HEK293 (cell line): ENCODE results near the gene C1orf216.

Experiments
- CTCF ChIA-PET: fragments of 350-600 bp; formaldehyde crosslinking; extraction: SDS; loops from one replicate; lab custom pipeline; 2021; ENCODE audit warnings: antibody characterized with exemption; lab: Yijun Ruan, JAX
- POLR2A ChIA-PET: fragments of 300-600 bp; formaldehyde crosslinking; extraction: SDS; loops from one replicate; lab custom pipeline; 2020; ENCODE audit warnings: antibody characterized with exemption, inconsistent platforms; lab: Yijun Ruan, JAX
- H3K27ac ChIP-seq: fragments of 200-500 bp; sonication (Bioruptor generic); 2 replicates; pipeline ENCODE4 v1.5.1; 2014; ENCODE audit warnings: low read depth, low read length, control low read depth, inconsistent platforms; ENCODE audit errors: extremely low read depth
- H3K36me3 ChIP-seq, 2 experiments: fragments of 200-500 bp in 1 of 2; sonication (Bioruptor generic) in 1 of 2; 1 replicate in 1 of 2; 2 replicates in 1 of 2; pipeline ENCODE4 v1.5.1; 2014 to 2017; ENCODE audit warnings: inconsistent platforms in 2 of 2, low read length in 2 of 2; ENCODE audit not compliant: control insufficient read depth in 2 of 2, insufficient read depth in 1 of 2
- H3K4me1 ChIP-seq: fragments of 200-500 bp; sonication (Bioruptor generic); 2 replicates; pipeline ENCODE4 v1.5.1; 2014; ENCODE audit warnings: mild to moderate bottlenecking, low read length, inconsistent platforms; ENCODE audit not compliant: control insufficient read depth, insufficient read depth
- H3K4me3 ChIP-seq: 2 replicates; pipeline ENCODE4 v1.5.1; 2011; ENCODE audit warnings: low read depth, mild to moderate bottlenecking, control low read depth, low read length, moderate library complexity
- H3K9me3 ChIP-seq: fragments of 200-500 bp; sonication (Bioruptor generic); 2 replicates; pipeline ENCODE4 v1.5.1; 2014; ENCODE audit warnings: low read depth, low read length, inconsistent platforms; ENCODE audit not compliant: control insufficient read depth, insufficient read depth
- ELK4 ChIP-seq: IDR thresholded peaks from 2 replicates; pipeline ENCODE4 v1.6.1; 2011; ENCODE audit warnings: mild to moderate bottlenecking, low read depth, low read length, borderline replicate concordance
- KLF1 ChIP-seq: fragments of 450-650 bp; formaldehyde crosslinking; IDR thresholded peaks from 2 replicates; pipeline ENCODE4 v1.5.1; 2016; ENCODE audit warnings: missing biosample characterization, missing genetic modification characterization
- OVOL3 ChIP-seq: fragments of 450-650 bp; formaldehyde crosslinking; IDR thresholded peaks from 2 replicates; pipeline ENCODE4 v1.5.1; 2016; ENCODE audit warnings: missing biosample characterization, missing genetic modification characterization
- WT1 ChIP-seq: fragments of 450-650 bp; formaldehyde crosslinking; IDR thresholded peaks from 2 replicates; pipeline ENCODE4 v1.5.1; 2016; ENCODE audit warnings: missing biosample characterization, missing genetic modification characterization
- ZBTB20 ChIP-seq: fragments of 450-650 bp; formaldehyde crosslinking; IDR thresholded peaks from 2 replicates; pipeline ENCODE4 v1.5.1; 2016; ENCODE audit warnings: missing biosample characterization, missing genetic modification characterization
- ZNF114 ChIP-seq: fragments of 450-650 bp; formaldehyde crosslinking; IDR thresholded peaks from 2 replicates; pipeline ENCODE4 v1.5.0; 2017; ENCODE audit warnings: missing biosample characterization, missing genetic modification characterization
- ZNF140 ChIP-seq: fragments of 450-650 bp; formaldehyde crosslinking; IDR thresholded peaks from 2 replicates; pipeline ENCODE4 v1.5.1; 2016; ENCODE audit warnings: missing biosample characterization, missing genetic modification characterization
- ZNF26 ChIP-seq: fragments of 450-650 bp; formaldehyde crosslinking; IDR thresholded peaks from 2 replicates; pipeline ENCODE4 v1.5.1; 2016; ENCODE audit warnings: missing biosample characterization, missing genetic modification characterization
- ZNF350 ChIP-seq: fragments of 450-650 bp; formaldehyde crosslinking; IDR thresholded peaks from 2 replicates; pipeline ENCODE4 v1.5.0; 2017; ENCODE audit warnings: missing biosample characterization, mild to moderate bottlenecking, missing genetic modification characterization
- ZNF394 ChIP-seq: fragments of 450-650 bp; formaldehyde crosslinking; IDR thresholded peaks from 2 replicates; pipeline ENCODE4 v1.5.1; 2016; ENCODE audit warnings: missing biosample characterization, missing genetic modification characterization, mild to moderate bottlenecking, moderate library complexity, borderline replicate concordance
- ZNF398 ChIP-seq: fragments of 450-650 bp; formaldehyde crosslinking; IDR thresholded peaks from 2 replicates; pipeline ENCODE4 v1.5.1; 2017; ENCODE audit warnings: missing biosample characterization, missing genetic modification characterization
- ZNF473 ChIP-seq: fragments of 450-650 bp; formaldehyde crosslinking; IDR thresholded peaks from 2 replicates; pipeline ENCODE4 v1.5.1; 2017; ENCODE audit warnings: missing biosample characterization, missing genetic modification characterization
- ZNF513 ChIP-seq: fragments of 450-650 bp; IDR thresholded peaks from 2 replicates; pipeline ENCODE4 v1.5.1; 2018; ENCODE audit warnings: missing biosample characterization, missing genetic modification characterization
- ZNF548 ChIP-seq: fragments of 450-650 bp; formaldehyde crosslinking; IDR thresholded peaks from 2 replicates; pipeline ENCODE4 v1.5.1; 2016; ENCODE audit warnings: missing biosample characterization, missing genetic modification characterization
- ZNF555 ChIP-seq: fragments of 450-650 bp; formaldehyde crosslinking; conservative IDR thresholded peaks from 2 replicates; pipeline ENCODE4 v1.5.1; 2017; ENCODE audit warnings: missing biosample characterization, mild to moderate bottlenecking, missing genetic modification characterization, inconsistent platforms
- ZNF621 ChIP-seq: fragments of 450-650 bp; formaldehyde crosslinking; IDR thresholded peaks from 2 replicates; pipeline ENCODE4 v1.5.1; 2017; ENCODE audit warnings: missing biosample characterization, missing genetic modification characterization
- ZNF629 ChIP-seq: fragments of 450-650 bp; formaldehyde crosslinking; IDR thresholded peaks from 2 replicates; pipeline ENCODE4 v1.5.1; 2017; ENCODE audit warnings: missing biosample characterization, missing genetic modification characterization
- ZNF654 ChIP-seq: fragments of 450-650 bp; formaldehyde crosslinking; IDR thresholded peaks from 2 replicates; pipeline ENCODE4 v1.5.1; 2016; ENCODE audit warnings: low read depth, missing biosample characterization, missing genetic modification characterization
- ZNF670 ChIP-seq: fragments of 450-650 bp; formaldehyde crosslinking; IDR thresholded peaks from 2 replicates; pipeline ENCODE4 v1.5.1; 2016; ENCODE audit warnings: missing biosample characterization, missing genetic modification characterization, low read depth
- ZNF776 ChIP-seq: fragments of 450-650 bp; formaldehyde crosslinking; IDR thresholded peaks from 2 replicates; pipeline ENCODE4 v1.5.0; 2017; ENCODE audit warnings: missing biosample characterization, missing genetic modification characterization, borderline replicate concordance
- ZNF791 ChIP-seq: fragments of 450-650 bp; formaldehyde crosslinking; IDR thresholded peaks from 2 replicates; pipeline ENCODE4 v1.5.1; 2016; ENCODE audit warnings: missing biosample characterization, missing genetic modification characterization
- ZSCAN23 ChIP-seq: fragments of 450-650 bp; formaldehyde crosslinking; IDR thresholded peaks from 2 replicates; pipeline ENCODE4 v1.5.1; 2016; ENCODE audit warnings: missing biosample characterization, missing genetic modification characterization

Gene C1orf216

GRCh38 chr1:35672116-35672515 is 46.6 kb downstream of the C1orf216 start:
- POLR2A ChIA-PET: no interaction called here
- CTCF ChIA-PET: interaction anchor here (1.2 kb wide), 1 partner anchor 42 kb away, joined by 7 read pairs; no protein-coding TSS in a partner anchor
- Histone ChIP-seq H3K36me3 (no peaks in the 10 kb centered on the region), H3K4me1 (no peaks in the 10 kb centered on the region), H3K4me3 (no peak overlapping the region), H3K9me3 (no peaks in the 10 kb centered on the region), H3K27ac (no peak overlapping the region)
- TF ChIP-seq ZNF670 (tag by site-specific recombination): no peak
- no peak for TF ChIP-seq WT1
- no peak for TF ChIP-seq ZNF555
- no peak for TF ChIP-seq ELK4
- no peak for TF ChIP-seq KLF1 (tag by site-specific recombination)
- TF ChIP-seq OVOL3: no peak
- TF ChIP-seq ZNF473 (tag by site-specific recombination): no peak

GRCh38 chr1:35668506-35668905 is 50.2 kb downstream of the C1orf216 start:
- POLR2A ChIA-PET: no interaction called here
- TF ChIP-seq ZNF140 (tag by site-specific recombination): no peak
- no peak for TF ChIP-seq ZNF776 (tag by site-specific recombination)
- no peak for TF ChIP-seq ZNF791 (tag by site-specific recombination)
- no peak for TF ChIP-seq ZNF350
- TF ChIP-seq ZNF114 (tag by site-specific recombination): no peak
- TF ChIP-seq ZNF654 (tag by site-specific recombination): no peak
- TF ChIP-seq ZBTB20 (tag by site-specific recombination): no peak
- Histone ChIP-seq H3K4me3 (no peak overlapping the region), H3K4me1 (no peaks in the 10 kb centered on the region), H3K36me3 (no peaks in the 10 kb centered on the region), H3K9me3 (no peaks in the 10 kb centered on the region), H3K27ac (no peak overlapping the region)
- CTCF ChIA-PET: no interaction called here

GRCh38 chr1:35666916-35667315 is 51.8 kb downstream of the C1orf216 start:
- CTCF ChIA-PET: interaction anchor here (0.9 to 1.0 kb wide), 2 partner anchors 9 to 60 kb away, joined by 3 to 5 read pairs; no protein-coding TSS in a partner anchor
- H3K9me3 ChIP-seq: no peaks in the 10 kb centered on the region
- no peaks in the 10 kb centered on the region for H3K4me1 ChIP-seq
- TF ChIP-seq ZNF26 (tag by site-specific recombination): no peak
- TF ChIP-seq ZSCAN23 (tag by site-specific recombination): no peak
- no peak for TF ChIP-seq OVOL3
- no peak for TF ChIP-seq ZNF791 (tag by site-specific recombination)
- TF ChIP-seq ZNF621 (tag by site-specific recombination): no peak
- no peak for TF ChIP-seq ZNF629 (tag by site-specific recombination)
- no peak for TF ChIP-seq ZNF513
- no peak for TF ChIP-seq ZNF394 (tag by site-specific recombination)
- no peak for TF ChIP-seq ZNF548 (tag by site-specific recombination)
- TF ChIP-seq ZNF398 (tag by site-specific recombination): no peak
- H3K27ac ChIP-seq: no peak overlapping the region
- H3K4me3 ChIP-seq: no peak overlapping the region
- H3K36me3 ChIP-seq: no peaks in the 10 kb centered on the region
- POLR2A ChIA-PET: interaction anchor here (0.6 kb wide), 1 partner anchor 68 kb away, joined by 4 read pairs; no protein-coding TSS in a partner anchor
